ENCODE measurements around the gene FAM193A.

The FAM193A gene

GRCh38 chr4:2712261-2712842 lies 175.9 kb downstream of the FAM193A start:
- TF ChIP-seq CTCF (IDR thresholded peaks at IDR 0.05; ENCODE audit: borderline replicate concordance, insufficient read depth, low read depth, low read length): peak; percentile 36; the same call in 1 of the 2 replicates
- no peak overlapping the region for H3K4me3 ChIP-seq (ENCODE audit: low read depth, low read length)

- no peak overlapping the region for H3K4me3 ChIP-seq (ENCODE audit: low read depth, low read length)
- TF ChIP-seq CTCF (IDR thresholded peaks at IDR 0.05; ENCODE audit: borderline replicate concordance, insufficient read depth, low read depth, low read length): no peak
Observed at GRCh38 chr4:2713337-2713736, 176.9 kb downstream of the FAM193A start.

GRCh38 chr4:2714061-2714770 lies 177.8 kb downstream of the FAM193A start:
- no peak overlapping the region for H3K4me3 ChIP-seq (ENCODE audit: low read depth, low read length)
- no peak for TF ChIP-seq CTCF (IDR thresholded peaks at IDR 0.05; ENCODE audit: borderline replicate concordance, insufficient read depth, low read depth, low read length)

GRCh38 chr4:2714918-2715317 lies 178.5 kb downstream of the FAM193A start:
- no peak overlapping the region for H3K4me3 ChIP-seq (ENCODE audit: low read depth, low read length)
- no peak for TF ChIP-seq CTCF (IDR thresholded peaks at IDR 0.05; ENCODE audit: borderline replicate concordance, insufficient read depth, low read depth, low read length)

GRCh38 chr4:2715426-2715825 lies 179.0 kb downstream of the FAM193A start:
- no peak for TF ChIP-seq CTCF (IDR thresholded peaks at IDR 0.05; ENCODE audit: borderline replicate concordance, insufficient read depth, low read depth, low read length)

GRCh38 chr4:2716236-2716635 lies 179.8 kb downstream of the FAM193A start:
- H3K4me3 ChIP-seq (ENCODE audit: low read depth, low read length): no peak overlapping the region
- TF ChIP-seq CTCF (IDR thresholded peaks at IDR 0.05; ENCODE audit: borderline replicate concordance, insufficient read depth, low read depth, low read length): no peak

More at GRCh38 chr4:2715426-2715825, 179.0 kb downstream of the FAM193A start:
- H3K4me3 ChIP-seq (ENCODE audit: low read depth, low read length): no peak overlapping the region

- H3K4me3 ChIP-seq (ENCODE audit: low read depth, low read length): no peak overlapping the region
- TF ChIP-seq CTCF (IDR thresholded peaks at IDR 0.05; ENCODE audit: borderline replicate concordance, insufficient read depth, low read depth, low read length): no peak
Observed at GRCh38 chr4:2721586-2721985, 185.1 kb downstream of the FAM193A start.

Measured in GM12875 (cell line).